Fibroblast of lung (primary cell): Measurements from ENCODE around the gene HNF4A.

Experiments
- EZH2 ChIP-seq: IDR thresholded peaks from 2 replicates; pipeline ENCODE4 v1.5.1; 2012; ENCODE audit warnings: low read length, control low read depth, mild to moderate bottlenecking; ENCODE audit errors: missing control alignments
- TF ChIP-seq, protein P1 (sequence below), 2 donors: IDR thresholded peaks in 1 of 2; conservative IDR thresholded peaks in 1 of 2; 1 replicate in 1 of 2; 2 replicates in 1 of 2; pipeline ENCODE4 v1.5.1; 2011 to 2012; ENCODE audit warnings: low read length in 2 of 2, control low read depth in 1 of 2, inconsistent platforms in 1 of 2, low read depth in 1 of 2, mild to moderate bottlenecking in 1 of 2

DNA sequence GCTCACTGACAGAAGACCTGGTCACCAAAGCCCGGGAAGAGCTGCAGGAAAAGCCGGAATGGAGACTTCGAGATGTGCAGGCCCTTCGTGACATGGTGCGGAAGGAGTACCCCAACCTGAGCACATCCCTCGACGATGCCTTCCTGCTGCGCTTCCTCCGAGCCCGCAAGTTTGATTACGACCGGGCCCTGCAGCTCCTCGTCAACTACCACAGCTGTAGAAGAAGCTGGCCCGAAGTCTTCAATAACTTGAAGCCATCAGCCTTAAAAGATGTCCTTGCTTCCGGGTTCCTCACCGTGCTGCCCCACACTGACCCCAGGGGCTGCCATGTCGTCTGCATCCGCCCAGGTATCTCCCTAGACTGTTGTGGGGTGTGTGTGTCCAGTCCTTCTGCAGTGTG, 124.6 kb downstream of the HNF4A start:
- TF ChIP-seq, protein P1, sequence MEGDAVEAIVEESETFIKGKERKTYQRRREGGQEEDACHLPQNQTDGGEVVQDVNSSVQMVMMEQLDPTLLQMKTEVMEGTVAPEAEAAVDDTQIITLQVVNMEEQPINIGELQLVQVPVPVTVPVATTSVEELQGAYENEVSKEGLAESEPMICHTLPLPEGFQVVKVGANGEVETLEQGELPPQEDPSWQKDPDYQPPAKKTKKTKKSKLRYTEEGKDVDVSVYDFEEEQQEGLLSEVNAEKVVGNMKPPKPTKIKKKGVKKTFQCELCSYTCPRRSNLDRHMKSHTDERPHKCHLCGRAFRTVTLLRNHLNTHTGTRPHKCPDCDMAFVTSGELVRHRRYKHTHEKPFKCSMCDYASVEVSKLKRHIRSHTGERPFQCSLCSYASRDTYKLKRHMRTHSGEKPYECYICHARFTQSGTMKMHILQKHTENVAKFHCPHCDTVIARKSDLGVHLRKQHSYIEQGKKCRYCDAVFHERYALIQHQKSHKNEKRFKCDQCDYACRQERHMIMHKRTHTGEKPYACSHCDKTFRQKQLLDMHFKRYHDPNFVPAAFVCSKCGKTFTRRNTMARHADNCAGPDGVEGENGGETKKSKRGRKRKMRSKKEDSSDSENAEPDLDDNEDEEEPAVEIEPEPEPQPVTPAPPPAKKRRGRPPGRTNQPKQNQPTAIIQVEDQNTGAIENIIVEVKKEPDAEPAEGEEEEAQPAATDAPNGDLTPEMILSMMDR (conservative IDR thresholded peaks at IDR 0.05 in 1 of 2, IDR thresholded peaks at IDR 0.05 in 1 of 2; ENCODE audit: low read depth in 1 of 2, low read length in 2 of 2), result no peak
- no peak for TF ChIP-seq EZH2
